NCI-H2171 (cell line): ENCODE results near the gene KLHL20.
"Not testable (repeated sequence)": the region's sequence is repeated elsewhere in the genome, so short reads cannot be mapped to it uniquely, and the experiment has no call there.

Experiments used
- DNase-seq: peaks from one replicate; lab custom pipeline; 2025; lab: John Stamatoyannopoulos, UW

The KLHL20 gene

GRCh38 chr1:173753830-173754229 lies 39.0 kb downstream of the KLHL20 start:
- DNase-seq, result no peak

- no peak for DNase-seq
Observed at GRCh38 chr1:173757666-173758065, 42.9 kb downstream of the KLHL20 start.

GRCh38 chr1:173758110-173758509 lies 43.3 kb downstream of the KLHL20 start:
- DNase-seq, result no peak

GRCh38 chr1:173758980-173759379 lies 44.2 kb downstream of the KLHL20 start:
- no peak for DNase-seq

GRCh38 chr1:173764331-173764730 lies 49.5 kb downstream of the KLHL20 start:
- DNase-seq, result not testable (repeated sequence)

GRCh38 chr1:173768206-173768605 lies 53.4 kb downstream of the KLHL20 start:
- DNase-seq, result no peak

GRCh38 chr1:173768827-173769226 lies 54.0 kb downstream of the KLHL20 start:
- DNase-seq, result no peak

GRCh38 chr1:173770330-173770729 lies 55.5 kb downstream of the KLHL20 start:
- DNase-seq, result not testable (repeated sequence)

- no peak for DNase-seq
Observed at GRCh38 chr1:173771560-173771959, 56.8 kb downstream of the KLHL20 start.

GRCh38 chr1:173775578-173776226 lies 60.9 kb downstream of the KLHL20 start:
- no peak for DNase-seq

GRCh38 chr1:173779936-173780335 lies 65.2 kb downstream of the KLHL20 start:
- DNase-seq, result no peak

GRCh38 chr1:173784997-173785396 lies 70.2 kb downstream of the KLHL20 start:
- DNase-seq, result no peak

- DNase-seq, result no peak
Observed at GRCh38 chr1:173789841-173790240, 75.1 kb downstream of the KLHL20 start.

GRCh38 chr1:173798078-173798477 lies 83.3 kb downstream of the KLHL20 start:
- no peak for DNase-seq

- not testable (repeated sequence) for DNase-seq
Observed at GRCh38 chr1:173799995-173800394, 85.2 kb downstream of the KLHL20 start.

GRCh38 chr1:173802961-173803360 lies 88.2 kb downstream of the KLHL20 start:
- DNase-seq, result no peak

- not testable (repeated sequence) for DNase-seq
Observed at GRCh38 chr1:173813654-173814053, 98.9 kb downstream of the KLHL20 start.

GRCh38 chr1:173818459-173818858 lies 103.7 kb downstream of the KLHL20 start:
- no peak for DNase-seq

- DNase-seq, result no peak
Observed at GRCh38 chr1:173821680-173822079, 106.9 kb downstream of the KLHL20 start.

GRCh38 chr1:173823781-173824314 lies 109.1 kb downstream of the KLHL20 start:
- peak; percentile 59 for DNase-seq

- DNase-seq, result peak; percentile 95
Observed at GRCh38 chr1:173824315-173825081, 109.7 kb downstream of the KLHL20 start, which contains the start of the genes CENPL and DARS2. Gene CENPL, minus strand, starts transcription at chr1:173824883. Its CDS starts 13,584 bp downstream, at chr1:173811299. Gene DARS2, plus strand, starts transcription at chr1:173824673. Its CDS starts 557 bp downstream, at chr1:173825230.

GRCh38 chr1:173827611-173828010 lies 112.8 kb downstream of the KLHL20 start:
- no peak for DNase-seq

GRCh38 chr1:173832748-173833147 lies 118.0 kb downstream of the KLHL20 start:
- no peak for DNase-seq
